AG04449 (cell line): Measurements from ENCODE around the gene MPZL1.

Source experiments
- CTCF ChIA-PET: fragments of 350-600 bp; formaldehyde crosslinking; extraction: SDS; loops from one replicate; lab custom pipeline; 2021; ENCODE audit warnings: antibody characterized with exemption; lab: Yijun Ruan, JAX
- POLR2A ChIA-PET: fragments of 400-600, 350-600 bp; formaldehyde crosslinking; extraction: SDS; loops from one replicate; lab custom pipeline; 2020; ENCODE audit warnings: antibody characterized with exemption, inconsistent platforms; lab: Yijun Ruan, JAX
- DNase-seq: peaks from one replicate; pipeline ENCODE4 v3.0.0-alpha.2; 2010; ENCODE audit warnings: low read depth, low spot score
- H3K4me3 ChIP-seq: 2 replicates; pipeline ENCODE4 v1.5.1; 2011; ENCODE audit warnings: low read depth, mild to moderate bottlenecking, control low read depth, low read length
- TF ChIP-seq, protein P1 (sequence below): IDR thresholded peaks from one replicate; pipeline ENCODE4 v1.5.1; 2011; ENCODE audit warnings: mild to moderate bottlenecking, moderate library complexity, low read length, control low read depth, inconsistent platforms; ENCODE audit not compliant: insufficient read depth; ENCODE audit errors: missing control alignments

The MPZL1 gene

GRCh38 chr1:167695756-167696561 lies 25.8 kb upstream of the MPZL1 start:
- TF ChIP-seq, protein P1, sequence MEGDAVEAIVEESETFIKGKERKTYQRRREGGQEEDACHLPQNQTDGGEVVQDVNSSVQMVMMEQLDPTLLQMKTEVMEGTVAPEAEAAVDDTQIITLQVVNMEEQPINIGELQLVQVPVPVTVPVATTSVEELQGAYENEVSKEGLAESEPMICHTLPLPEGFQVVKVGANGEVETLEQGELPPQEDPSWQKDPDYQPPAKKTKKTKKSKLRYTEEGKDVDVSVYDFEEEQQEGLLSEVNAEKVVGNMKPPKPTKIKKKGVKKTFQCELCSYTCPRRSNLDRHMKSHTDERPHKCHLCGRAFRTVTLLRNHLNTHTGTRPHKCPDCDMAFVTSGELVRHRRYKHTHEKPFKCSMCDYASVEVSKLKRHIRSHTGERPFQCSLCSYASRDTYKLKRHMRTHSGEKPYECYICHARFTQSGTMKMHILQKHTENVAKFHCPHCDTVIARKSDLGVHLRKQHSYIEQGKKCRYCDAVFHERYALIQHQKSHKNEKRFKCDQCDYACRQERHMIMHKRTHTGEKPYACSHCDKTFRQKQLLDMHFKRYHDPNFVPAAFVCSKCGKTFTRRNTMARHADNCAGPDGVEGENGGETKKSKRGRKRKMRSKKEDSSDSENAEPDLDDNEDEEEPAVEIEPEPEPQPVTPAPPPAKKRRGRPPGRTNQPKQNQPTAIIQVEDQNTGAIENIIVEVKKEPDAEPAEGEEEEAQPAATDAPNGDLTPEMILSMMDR: no peak
- H3K4me3 ChIP-seq: no peak overlapping the region
- POLR2A ChIA-PET: interaction anchor here (0.7 kb wide), 1 partner anchor 243 kb away, joined by 3 read pairs; no protein-coding TSS in a partner anchor
- CTCF ChIA-PET: interaction anchor here (1.0 to 10.8 kb wide), 2 partner anchors 15 to 93 kb away, joined by 3 to 250 read pairs; no protein-coding TSS in a partner anchor
- DNase-seq: no peak

- H3K4me3 ChIP-seq: no peak overlapping the region
- TF ChIP-seq, protein P1: no peak
- ChIA-PET CTCF (interaction anchor here (0.6 to 3.1 kb wide), 5 partner anchors 10 to 255 kb away, joined by 3 to 17 read pairs (median 3); no protein-coding TSS in a partner anchor), POLR2A (no interaction called here)
- no peak for DNase-seq
Measured at GRCh38 chr1:167697667-167698141, 24.1 kb upstream of the MPZL1 start.

DNA sequence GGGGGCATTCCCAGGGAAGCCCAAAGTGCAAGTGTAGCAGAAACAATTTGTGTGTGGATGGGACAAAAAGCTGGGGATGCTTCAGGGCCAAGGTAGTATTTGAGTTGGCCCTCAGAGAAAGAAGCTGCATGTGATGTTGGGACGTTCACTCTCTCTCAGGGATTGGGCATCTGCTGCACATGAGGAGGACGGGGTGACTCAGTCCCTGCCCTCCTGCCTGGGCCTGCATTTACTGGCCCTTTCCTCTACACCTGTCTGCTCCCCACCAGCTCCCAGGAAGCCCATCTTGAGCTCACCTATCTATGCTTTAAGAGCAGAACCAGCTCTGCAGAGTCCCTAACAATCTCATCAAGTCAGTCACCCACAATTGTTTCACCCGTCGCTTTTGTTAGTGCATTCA lies 23.5 kb upstream of the MPZL1 start:
- POLR2A ChIA-PET: no interaction called here
- TF ChIP-seq, protein P1: no peak
- no peak overlapping the region for H3K4me3 ChIP-seq
- DNase-seq: no peak
- CTCF ChIA-PET: interaction anchor here (0.8 to 3.1 kb wide), 5 partner anchors 11 to 256 kb away, joined by 3 to 17 read pairs (median 3); no protein-coding TSS in a partner anchor

GRCh38 chr1:167701510-167701909 lies 20.3 kb upstream of the MPZL1 start:
- ChIA-PET POLR2A (no interaction called here), CTCF (interaction anchor here (1.7 kb wide), 1 partner anchor 14 kb away, joined by 6 read pairs; no protein-coding TSS in a partner anchor)
- DNase-seq: no peak
- TF ChIP-seq, protein P1: no peak
- no peak overlapping the region for H3K4me3 ChIP-seq

DNA sequence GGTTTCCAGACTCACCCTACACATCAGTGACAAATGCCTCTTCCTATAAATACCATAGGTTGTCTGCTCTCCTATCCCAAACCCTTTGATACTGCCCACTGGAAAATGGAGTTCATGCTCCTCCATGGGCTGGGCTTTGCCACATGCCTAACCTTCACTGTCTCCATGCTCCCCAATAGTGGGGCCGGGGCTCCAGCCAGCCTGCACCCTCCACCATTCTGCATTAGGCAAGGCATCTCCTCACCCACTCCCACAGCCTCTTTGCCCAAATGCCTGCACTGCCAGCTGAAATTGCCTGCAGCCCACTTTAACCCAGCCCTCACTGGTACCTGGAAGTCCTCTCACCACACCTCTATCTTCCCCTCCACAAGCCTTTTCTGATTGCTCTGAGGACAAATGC lies 18.2 kb upstream of the MPZL1 start:
- TF ChIP-seq, protein P1: no peak
- DNase-seq: no peak
- H3K4me3 ChIP-seq: no peak overlapping the region
- POLR2A ChIA-PET: no interaction called here
- CTCF ChIA-PET: interaction anchor here (1.0 kb wide), 1 partner anchor 103 kb away, joined by 3 read pairs; no protein-coding TSS in a partner anchor

DNA sequence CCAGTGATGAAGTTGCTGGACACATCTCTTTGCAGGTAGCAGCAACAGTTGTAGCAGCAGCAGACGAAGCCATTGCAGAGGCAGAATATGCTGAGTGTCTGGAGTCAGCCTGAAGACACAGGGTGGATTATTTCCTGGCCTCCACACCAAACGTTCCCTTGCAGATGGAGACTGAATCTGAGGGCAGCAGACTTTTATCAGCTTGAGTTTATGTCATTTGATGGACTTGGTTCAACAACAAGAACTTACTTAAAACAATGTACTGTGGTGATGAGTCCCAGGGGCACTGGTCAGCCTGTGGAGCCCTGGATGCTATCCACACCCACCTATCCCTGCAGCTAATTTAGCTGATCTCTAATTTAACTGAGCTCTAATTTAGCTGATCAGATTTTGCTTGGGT lies 17.1 kb upstream of the MPZL1 start:
- ChIA-PET CTCF (interaction anchor here (1.5 to 2.0 kb wide), 2 partner anchors 17 to 378 kb away, joined by 5 to 10 read pairs; no protein-coding TSS in a partner anchor), POLR2A (no interaction called here)
- TF ChIP-seq, protein P1: no peak
- no peak for DNase-seq
- no peak overlapping the region for H3K4me3 ChIP-seq
